WTC11 (cell line): ENCODE data around the gene RNF11.

Source experiments
- ATF3 ChIP-seq: sonication (generic); formaldehyde crosslinking; conservative IDR thresholded peaks from 2 replicates; pipeline ENCODE4 v1.8.1; 2022; ENCODE audit warnings: mild to moderate bottlenecking, missing genetic modification reagents
- ELF4 ChIP-seq: sonication (generic); formaldehyde crosslinking; IDR thresholded peaks from 2 replicates; pipeline ENCODE4 v1.8.1; 2022; ENCODE audit warnings: low read depth, mild to moderate bottlenecking, moderate library complexity, missing genetic modification reagents
- IRF2 ChIP-seq: sonication (generic); formaldehyde crosslinking; IDR thresholded peaks from 2 replicates; pipeline ENCODE4 v1.8.0; 2022; ENCODE audit warnings: low read depth, missing genetic modification reagents, borderline replicate concordance
- NR2C2 ChIP-seq: sonication (generic); formaldehyde crosslinking; IDR thresholded peaks from 2 replicates; pipeline ENCODE4 v1.8.0; 2022; ENCODE audit warnings: mild to moderate bottlenecking, missing genetic modification reagents
- TEAD4 ChIP-seq: sonication (generic); formaldehyde crosslinking; IDR thresholded peaks from 2 replicates; pipeline ENCODE4 v1.8.0; 2022; ENCODE audit warnings: mild to moderate bottlenecking, missing genetic modification reagents
- TP53 ChIP-seq: sonication (generic); formaldehyde crosslinking; IDR thresholded peaks from 2 replicates; pipeline ENCODE4 v1.8.1; 2023; ENCODE audit warnings: mild to moderate bottlenecking, missing genetic modification reagents
- TF ChIP-seq, protein P1 (sequence below): fragments of 200-600 bp; IDR thresholded peaks from 2 replicates; pipeline ENCODE4 v1.8.0; 2022; ENCODE audit warnings: antibody characterized with exemption
- TF ChIP-seq, protein P2 (sequence below): sonication (generic); formaldehyde crosslinking; IDR thresholded peaks from 2 replicates; pipeline ENCODE4 v1.8.1; 2023; ENCODE audit warnings: mild to moderate bottlenecking, missing genetic modification reagents, moderate library complexity
- TF ChIP-seq, protein P3 (sequence below): sonication (generic); formaldehyde crosslinking; IDR thresholded peaks from 2 replicates; pipeline ENCODE4 v1.8.0; 2022; ENCODE audit warnings: mild to moderate bottlenecking, missing genetic modification reagents

DNA sequence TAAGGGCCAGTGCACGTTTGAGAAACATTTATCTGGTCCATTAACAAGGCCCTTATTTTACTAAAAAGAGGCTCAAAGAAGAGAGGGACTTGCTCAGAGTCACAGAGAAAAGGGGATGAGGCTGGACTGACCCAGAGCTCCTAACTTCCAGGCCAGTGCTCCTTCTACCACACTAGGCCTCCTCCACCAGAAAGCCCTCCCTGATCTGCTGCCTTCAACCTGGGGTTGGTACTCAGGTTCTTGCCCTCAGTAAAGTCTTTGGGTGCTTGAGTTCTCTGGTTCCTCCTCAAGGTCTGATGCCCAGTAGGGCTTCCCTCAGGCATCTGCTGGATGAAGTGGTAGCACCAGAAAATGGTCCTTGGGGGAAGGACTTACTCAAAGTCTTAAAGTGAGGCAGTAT, 68.3 kb downstream of the RNF11 start:
- no peak for TF ChIP-seq NR2C2 (CRISPR knock-in tag)
- no peak for TF ChIP-seq TP53 (CRISPR knock-in tag)
- TF ChIP-seq, protein P1, sequence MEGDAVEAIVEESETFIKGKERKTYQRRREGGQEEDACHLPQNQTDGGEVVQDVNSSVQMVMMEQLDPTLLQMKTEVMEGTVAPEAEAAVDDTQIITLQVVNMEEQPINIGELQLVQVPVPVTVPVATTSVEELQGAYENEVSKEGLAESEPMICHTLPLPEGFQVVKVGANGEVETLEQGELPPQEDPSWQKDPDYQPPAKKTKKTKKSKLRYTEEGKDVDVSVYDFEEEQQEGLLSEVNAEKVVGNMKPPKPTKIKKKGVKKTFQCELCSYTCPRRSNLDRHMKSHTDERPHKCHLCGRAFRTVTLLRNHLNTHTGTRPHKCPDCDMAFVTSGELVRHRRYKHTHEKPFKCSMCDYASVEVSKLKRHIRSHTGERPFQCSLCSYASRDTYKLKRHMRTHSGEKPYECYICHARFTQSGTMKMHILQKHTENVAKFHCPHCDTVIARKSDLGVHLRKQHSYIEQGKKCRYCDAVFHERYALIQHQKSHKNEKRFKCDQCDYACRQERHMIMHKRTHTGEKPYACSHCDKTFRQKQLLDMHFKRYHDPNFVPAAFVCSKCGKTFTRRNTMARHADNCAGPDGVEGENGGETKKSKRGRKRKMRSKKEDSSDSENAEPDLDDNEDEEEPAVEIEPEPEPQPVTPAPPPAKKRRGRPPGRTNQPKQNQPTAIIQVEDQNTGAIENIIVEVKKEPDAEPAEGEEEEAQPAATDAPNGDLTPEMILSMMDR = no peak
- TF ChIP-seq IRF2 (CRISPR knock-in tag) = no peak
- no peak for TF ChIP-seq ATF3 (CRISPR knock-in tag)
- TF ChIP-seq ELF4 (CRISPR knock-in tag) = no peak
- TF ChIP-seq, protein P2, sequence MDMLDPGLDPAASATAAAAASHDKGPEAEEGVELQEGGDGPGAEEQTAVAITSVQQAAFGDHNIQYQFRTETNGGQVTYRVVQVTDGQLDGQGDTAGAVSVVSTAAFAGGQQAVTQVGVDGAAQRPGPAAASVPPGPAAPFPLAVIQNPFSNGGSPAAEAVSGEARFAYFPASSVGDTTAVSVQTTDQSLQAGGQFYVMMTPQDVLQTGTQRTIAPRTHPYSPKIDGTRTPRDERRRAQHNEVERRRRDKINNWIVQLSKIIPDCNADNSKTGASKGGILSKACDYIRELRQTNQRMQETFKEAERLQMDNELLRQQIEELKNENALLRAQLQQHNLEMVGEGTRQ = no peak
- TF ChIP-seq TEAD4 = no peak
- TF ChIP-seq, protein P3, sequence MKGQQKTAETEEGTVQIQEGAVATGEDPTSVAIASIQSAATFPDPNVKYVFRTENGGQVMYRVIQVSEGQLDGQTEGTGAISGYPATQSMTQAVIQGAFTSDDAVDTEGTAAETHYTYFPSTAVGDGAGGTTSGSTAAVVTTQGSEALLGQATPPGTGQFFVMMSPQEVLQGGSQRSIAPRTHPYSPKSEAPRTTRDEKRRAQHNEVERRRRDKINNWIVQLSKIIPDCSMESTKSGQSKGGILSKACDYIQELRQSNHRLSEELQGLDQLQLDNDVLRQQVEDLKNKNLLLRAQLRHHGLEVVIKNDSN (CRISPR knock-in tag) = no peak
